Measurements from ENCODE around the gene NMU.
A peak's percentile ranks its signal among the peaks of the same experiment; 100 is the strongest.
"Not testable (repeated sequence)": the region's sequence is repeated elsewhere in the genome, so short reads cannot be mapped to it uniquely, and the experiment has no call there.

NMU gene

DNA sequence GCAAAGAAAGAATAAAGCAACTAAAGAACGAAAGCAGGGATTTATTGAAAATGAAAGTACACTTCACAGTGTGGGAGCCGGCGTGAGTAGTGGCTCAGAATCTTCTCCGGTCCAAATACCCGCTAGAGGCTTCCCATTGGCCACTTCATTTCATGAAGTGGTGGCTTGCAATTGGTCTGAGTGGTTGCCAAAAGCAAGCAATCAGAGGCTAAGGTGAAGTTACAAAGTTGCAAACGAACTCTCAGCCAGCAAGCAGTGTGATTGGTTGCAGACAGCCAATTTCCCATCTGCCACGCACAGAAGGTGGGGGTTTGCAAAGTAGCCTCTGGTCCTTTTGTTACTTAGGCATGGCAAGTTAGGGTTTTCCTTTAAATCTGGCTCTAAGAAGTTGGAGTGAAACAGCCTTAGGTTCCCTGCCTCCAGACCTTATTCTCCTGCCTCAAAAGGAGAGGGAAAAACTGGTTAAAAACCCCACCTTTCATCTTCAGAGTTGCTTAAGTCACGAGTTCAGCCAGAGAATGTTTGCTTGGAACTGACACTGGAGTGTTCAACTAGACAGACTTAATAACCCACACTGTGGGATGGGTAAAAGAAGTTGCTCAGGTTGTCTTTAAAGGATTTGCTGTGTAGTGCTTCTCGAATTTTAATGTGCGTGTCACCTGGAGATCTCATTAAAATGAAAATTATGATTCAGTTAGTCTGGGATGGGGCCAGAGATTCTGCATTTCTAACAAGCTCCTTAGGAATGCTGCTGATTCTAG is 82.5 kb downstream of the NMU start:
- DNase-seq = no peak

GRCh38 chr4:55551964-55552363 is 84.1 kb downstream of the NMU start:
- DNase-seq = not testable (repeated sequence)

GRCh38 chr4:55549888-55550287 is 86.2 kb downstream of the NMU start:
- DNase-seq = no peak

DNA sequence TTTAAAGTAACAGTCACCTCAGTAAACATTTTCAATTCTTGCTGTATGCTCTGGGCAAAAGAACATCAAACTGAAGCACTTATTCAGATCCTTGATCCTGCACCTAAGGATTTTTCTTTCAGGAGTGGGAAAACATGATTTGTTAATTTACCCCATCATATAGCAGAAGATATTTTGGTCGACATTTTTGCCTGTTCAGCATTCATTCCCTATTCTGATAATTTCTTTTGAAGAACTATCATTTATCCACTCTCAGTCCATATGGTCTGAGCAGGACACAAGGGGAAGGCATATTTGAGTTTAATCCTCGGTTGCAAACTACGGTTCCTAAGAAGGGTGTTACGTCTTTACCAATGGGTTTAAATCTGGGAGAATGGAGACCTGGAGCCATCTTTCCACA is 88.2 kb downstream of the NMU start:
- no peak for DNase-seq

DNA sequence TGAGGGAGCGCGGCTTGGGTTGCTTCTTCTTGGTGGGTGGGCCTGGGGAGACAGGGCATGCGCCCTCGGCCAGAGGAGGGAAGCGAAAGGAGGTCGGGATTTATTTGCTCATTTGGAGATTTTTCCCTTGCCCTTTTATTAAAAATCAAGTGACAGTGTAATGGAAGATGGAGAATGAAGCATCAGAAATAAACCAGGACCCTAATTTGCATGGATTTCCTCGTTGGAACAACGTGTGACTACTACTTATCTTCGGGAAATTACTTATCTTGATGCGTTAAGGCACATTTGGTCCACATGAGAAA is 88.7 kb downstream of the NMU start:
- no peak for DNase-seq

DNA sequence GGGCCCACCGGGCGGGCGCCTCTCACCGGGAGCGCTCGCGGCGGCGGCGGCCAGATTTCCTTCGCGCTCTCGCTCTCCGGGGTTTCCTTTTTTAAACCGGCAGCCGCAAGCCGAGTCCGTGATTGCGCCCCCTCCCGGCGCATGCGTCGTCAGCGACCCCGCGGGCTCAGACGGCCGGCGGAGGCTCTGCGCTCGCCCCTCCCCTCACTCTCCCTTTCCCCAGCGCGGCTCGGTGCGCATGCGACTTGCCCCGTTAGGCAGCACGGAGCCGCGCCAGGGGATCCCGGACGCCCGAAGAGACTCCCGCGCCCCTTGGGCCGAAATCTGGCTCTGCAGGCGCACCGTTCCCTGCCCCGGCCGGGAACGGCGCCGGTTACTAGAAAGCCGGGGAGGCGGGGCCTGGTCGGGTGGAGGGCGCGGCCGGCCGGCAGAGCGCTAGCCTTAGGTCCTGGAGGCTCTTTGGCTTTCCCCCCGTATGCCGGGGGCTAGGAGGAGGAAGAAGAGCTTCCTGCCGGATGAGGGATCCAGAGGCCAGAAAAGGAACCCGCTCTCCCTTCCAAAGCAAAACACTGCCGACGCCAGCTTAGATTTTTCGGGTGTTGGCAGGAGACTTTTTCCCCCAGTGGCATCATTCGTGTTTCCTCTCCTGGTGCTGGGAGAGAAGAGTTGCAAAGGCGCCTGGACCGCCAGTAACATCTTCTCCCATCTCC is 89.2 kb downstream of the NMU start, which contains the start of gene CLOCK:
Gene CLOCK (minus strand): TSS at position 154 of the 710 bp plus-strand sequence. CDS start 64,124 bp downstream, outside the sequence.
- DNase-seq = peak; percentile 94

GRCh38 chr4:55546506-55546755 is 89.7 kb downstream of the NMU start:
- no peak for DNase-seq

- peak; percentile 88 for DNase-seq
Observed at GRCh38 chr4:55545641-55546505, 90.2 kb downstream of the NMU start.
